K562 (cell line): ENCODE measurements around the gene RALGAPB. TPM values are rescaled to one million over a fixed set of nuclear protein-coding genes. Genes with fewer than 3 reads are reported as not detected.

ENCODE experiments used
- ATAC-seq: fragments of 200-7000 bp; cut with Tn5 transposase; 3 replicates; pipeline ENCODE4 v1.9.1; 2020; ENCODE audit warnings: moderate library complexity
- BruUV-seq: library from RNA; stranded (reverse); fragments of 400-500 nt; replicated peaks from 2 replicates; lab custom pipeline; 2021; lab: Mats Ljungman, UMichigan
- CTCF ChIA-PET: fragments of 300-600 bp; formaldehyde crosslinking; extraction: SDS; loops from one replicate; lab custom pipeline; 2021; ENCODE audit warnings: low intra/inter-chr PET ratio; lab: Yijun Ruan, JAX
- POLR2A ChIA-PET: fragments of 300-600, 350-650 bp; sonication (Branson Sonifier 250); formaldehyde crosslinking; extraction: SDS; loops from one replicate; lab custom pipeline; 2021; ENCODE audit warnings: antibody characterized with exemption, inconsistent platforms; lab: Yijun Ruan, JAX
- DNase-seq, 4 experiments: peaks; one replicate each; pipeline versions ENCODE4 v3.0.0 to v3.0.0-alpha.2; 2011 to 2018; ENCODE audit warnings: low spot score in 3 of 4, mixed read lengths in 3 of 4; ENCODE audit errors: extremely low read depth in 1 of 4
- FAIRE-seq: peaks from 2 replicates; lab custom pipeline; 2011; peaks lifted over from hg19 to GRCh38; lab: Jason Lieb, UNC
- H2AFZ ChIP-seq: 2 replicates; pipeline ENCODE4 v1.6.0; 2011; ENCODE audit warnings: low read depth, low read length, control low read depth, inconsistent platforms
- H3K27ac ChIP-seq: fragments of 200-600 bp; 3 replicates; pipeline ENCODE4 v1.8.0; 2011; ENCODE audit warnings: low read depth, mild to moderate bottlenecking, control low read depth, inconsistent platforms, low read length, moderate library complexity, mixed read lengths; ENCODE audit errors: extremely low read depth
- H3K27me3 ChIP-seq, 2 experiments: fragments of 300-600 bp in 1 of 2; 2 replicates in 1 of 2; 3 replicates in 1 of 2; pipeline versions ENCODE4 v1.6.0 to v1.8.0; 2011; ENCODE audit warnings: inconsistent platforms in 2 of 2, low read length in 2 of 2, mild to moderate bottlenecking in 1 of 2, mixed read lengths in 1 of 2, moderate library complexity in 1 of 2; ENCODE audit not compliant: control insufficient read depth in 2 of 2, insufficient read depth in 2 of 2
- H3K36me3 ChIP-seq: fragments of 300-600 bp; 3 replicates; pipeline ENCODE4 v1.8.0; 2011; ENCODE audit warnings: mild to moderate bottlenecking, low read length, inconsistent platforms; ENCODE audit not compliant: control insufficient read depth, insufficient read depth
- H3K4me1 ChIP-seq, 2 experiments: fragments of 200-600 bp in 1 of 2; replicated peaks in 1 of 2; 2 replicates in 1 of 2; 3 replicates in 1 of 2; pipeline versions ENCODE4 v1.5.1 to v1.8.0; 2011; ENCODE audit warnings: inconsistent platforms in 2 of 2, low read length in 2 of 2, mild to moderate bottlenecking in 1 of 2, mixed read lengths in 1 of 2, moderate library complexity in 1 of 2; ENCODE audit not compliant: control insufficient read depth in 2 of 2, insufficient read depth in 2 of 2
- H3K4me2 ChIP-seq: 2 replicates; pipeline ENCODE4 v1.6.1; 2011; ENCODE audit warnings: low read length, control low read depth, inconsistent platforms, mixed read lengths; ENCODE audit not compliant: insufficient read depth
- H3K4me3 ChIP-seq: fragments of 200-600 bp; sonication (generic), shearing (Covaris generic); 2 replicates; pipeline ENCODE4 v1.5.1; 2016; ENCODE audit warnings: control low read depth, inconsistent platforms
- H3K79me2 ChIP-seq: fragments of 200-600 bp; 3 replicates; pipeline ENCODE4 v1.8.0; 2011; ENCODE audit warnings: low read length, inconsistent platforms; ENCODE audit not compliant: control insufficient read depth, insufficient read depth
- H3K9ac ChIP-seq, 2 experiments: 2 replicates each; pipeline versions ENCODE4 v1.6.0 to v1.6.1; 2011; ENCODE audit warnings: low read depth in 2 of 2, low read length in 2 of 2, control low read depth in 1 of 2, inconsistent platforms in 1 of 2, mild to moderate bottlenecking in 1 of 2, mixed read lengths in 1 of 2; ENCODE audit not compliant: insufficient read depth in 1 of 2
- H3K9me1 ChIP-seq: one replicate; pipeline ENCODE4 v1.6.0; 2011; ENCODE audit warnings: inconsistent platforms, mild to moderate bottlenecking, low read length, moderate library complexity; ENCODE audit not compliant: control insufficient read depth, insufficient read depth
- H3K9me3 ChIP-seq: replicated peaks from 2 replicates; pipeline ENCODE4 v1.5.1; 2011; ENCODE audit warnings: low read depth, low read length, inconsistent platforms; ENCODE audit not compliant: control insufficient read depth, insufficient read depth
- H4K20me1 ChIP-seq: replicated peaks from 2 replicates; pipeline ENCODE4 v1.6.1; 2011; ENCODE audit warnings: low read length, inconsistent platforms, mixed read lengths; ENCODE audit not compliant: control insufficient read depth, insufficient read depth
- PATZ1 ChIP-seq: fragments of 250-450 bp; sonication (Bioruptor Pico); IDR thresholded peaks from 2 replicates; pipeline ENCODE4 v1.5.0; 2020; ENCODE audit warnings: mild to moderate bottlenecking, borderline replicate concordance
- ZFP91 ChIP-seq: sonication (generic); formaldehyde crosslinking; IDR thresholded peaks from 2 replicates; pipeline ENCODE4 v1.8.0; 2022; ENCODE audit warnings: mild to moderate bottlenecking, missing genetic modification reagents
- ZNF165 ChIP-seq: fragments of 250-450 bp; sonication (Bioruptor Pico); IDR thresholded peaks from 2 replicates; pipeline ENCODE4 v1.4.0; 2020; ENCODE audit warnings: borderline replicate concordance
- WGBS: fragments of 100-300 bp; shearing (Covaris generic); methylation state at CpG from one replicate; pipeline ENCODE4 v1.1.6; 2016; ENCODE audit warnings: low coverage, mixed read lengths; ENCODE audit not compliant: insufficient coverage; ENCODE audit errors: missing lambda C conversion rate; 5-methylcytosine and 5-hydroxymethylcytosine counted together
- in situ Hi-C: fragments of 300-500 bp; cut with MboI; formaldehyde crosslinking; loops from 4 replicates; pipeline ENCODE4 v1.15.0; 2018; ENCODE audit warnings: inconsistent platforms, mixed read lengths
- intact Hi-C: fragments of 100-400 bp; cut with micrococcal nuclease; formaldehyde crosslinking; loops from 2 replicates; pipeline ENCODE4 v1.14.2; 2022
- polyA plus RNA-seq, 8 experiments: library from polyadenylated mRNA; depleted of rRNA in 4 of 8; stranded (reverse) in 5 of 8; unstranded in 3 of 8; fragments of >200 nt; fragmentation: Nextera tagmentation in 2 of 8; fragmentation: Illumina TruSeq in 1 of 8; extraction: Ambion mirVana in 2 of 8; extraction: Trizol in 1 of 8; gene quantifications; 2 replicates each; pipeline versions ENCODE4 v1.2.1 to v1.2.3, GENCODE V29; 2011 to 2014; ENCODE audit warnings: inconsistent platforms in 1 of 8, missing spikeins in 1 of 8
- total RNA-seq, 7 experiments: library from RNA; depleted of rRNA in 6 of 7; stranded (reverse); fragments of >200 nt in 6 of 7; fragmentation: Illumina TruSeq in 2 of 7; extraction: Trizol in 2 of 7; gene quantifications; 2 replicates each; pipeline versions ENCODE4 v1.2.1 to v1.2.3, GENCODE V29; 2011 to 2021; ENCODE audit warnings: low replicate concordance in 1 of 7
- TF ChIP-seq, protein P1 (sequence below): fragments of 450-650 bp; conservative IDR thresholded peaks from 2 replicates; pipeline ENCODE4 v1.6.1; 2016; ENCODE audit warnings: missing genetic modification characterization, low read depth, mild to moderate bottlenecking, missing compliant biosample characterization, moderate library complexity

Gene RALGAPB
- total and polyA plus RNA-seq, 9 of the 15 experiments (the other 6 are each of a cell fraction or from before 2014, with no cell fraction given): 4.3 to 25.6 (median 13.6) TPM

GRCh38 chr20:38620441-38620840 lies 147.8 kb downstream of the RALGAPB start:
- Histone ChIP-seq H3K27me3 (peaks cover 58 to 68% of the 10 kb centered on the region in 2 experiments), H3K4me3 (no peak overlapping the region), H3K36me3 (no peaks in the 10 kb centered on the region), H3K27ac (no peak overlapping the region), H3K79me2 (no peaks in the 10 kb centered on the region), H3K4me2 (no peak overlapping the region), H4K20me1 (peaks cover 4% of the 10 kb centered on the region; the same call in 1 of the 2 replicates), H3K4me1 (no peaks in the 10 kb centered on the region), H3K9me3 (no peaks in the 10 kb centered on the region), H3K9me1 (no peaks in the 10 kb centered on the region), H2AFZ (no peak overlapping the region), H3K9ac (no peak overlapping the region)
- in situ Hi-C loops: no loop called here
- no peak for DNase-seq
- ChIA-PET CTCF (no interaction called here), POLR2A (interaction anchor here (0.7 to 1.0 kb wide), 3 partner anchors 15 to 1642 kb away, joined by 3 to 4 read pairs (median 4); no protein-coding TSS in a partner anchor)
- no peak for ATAC-seq
- no peak for FAIRE-seq
- intact Hi-C loops: no loop called here
- BruUV-seq: no TSS peak
- no peak for TF ChIP-seq ZFP91 (CRISPR knock-in tag)
- TF ChIP-seq PATZ1: no peak
- TF ChIP-seq, protein P1, sequence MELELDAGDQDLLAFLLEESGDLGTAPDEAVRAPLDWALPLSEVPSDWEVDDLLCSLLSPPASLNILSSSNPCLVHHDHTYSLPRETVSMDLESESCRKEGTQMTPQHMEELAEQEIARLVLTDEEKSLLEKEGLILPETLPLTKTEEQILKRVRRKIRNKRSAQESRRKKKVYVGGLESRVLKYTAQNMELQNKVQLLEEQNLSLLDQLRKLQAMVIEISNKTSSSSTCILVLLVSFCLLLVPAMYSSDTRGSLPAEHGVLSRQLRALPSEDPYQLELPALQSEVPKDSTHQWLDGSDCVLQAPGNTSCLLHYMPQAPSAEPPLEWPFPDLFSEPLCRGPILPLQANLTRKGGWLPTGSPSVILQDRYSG: no peak
- TF ChIP-seq ZNF165 (CRISPR knock-in tag): no peak
- 5% methylated on average over 9 of the region's 9 CpGs for WGBS
